Mesenchymal stem cell (in vitro differentiated cells and primary cell): ENCODE measurements around the gene ZNF804B.

Experiments used
- DNase-seq: peaks from one replicate; pipeline ENCODE4 v3.0.0-alpha.2; 2013
- H2AFZ ChIP-seq: one replicate; pipeline ENCODE4 v1.6.1; 2013; ENCODE audit warnings: low read depth, mild to moderate bottlenecking, control low read depth, inconsistent platforms, low read length, moderate library complexity
- H2AK5ac ChIP-seq: 2 replicates; pipeline ENCODE4 v1.6.1; 2013; ENCODE audit warnings: low read length, moderate library complexity, mild to moderate bottlenecking, inconsistent platforms; ENCODE audit not compliant: severe bottlenecking
- H2BK120ac ChIP-seq: one replicate; pipeline ENCODE4 v1.6.1; 2013; ENCODE audit warnings: low read depth, mild to moderate bottlenecking, inconsistent platforms, low read length, moderate library complexity
- H2BK12ac ChIP-seq, 2 experiments: one replicate each; pipeline ENCODE4 v1.6.1; 2013; ENCODE audit warnings: inconsistent platforms in 2 of 2, low read length in 2 of 2, mild to moderate bottlenecking in 2 of 2, moderate library complexity in 2 of 2, control low read depth in 1 of 2
- H2BK15ac ChIP-seq: one replicate; pipeline ENCODE4 v1.6.1; 2013; ENCODE audit warnings: mild to moderate bottlenecking, low read depth, inconsistent platforms; ENCODE audit not compliant: poor library complexity, severe bottlenecking
- H2BK5ac ChIP-seq: 2 replicates; pipeline ENCODE4 v1.6.1; 2013; ENCODE audit warnings: low read depth, mild to moderate bottlenecking, low read length, control low read depth, inconsistent platforms; ENCODE audit not compliant: poor library complexity, severe bottlenecking
- H3K14ac ChIP-seq, 2 experiments: one replicate each; pipeline ENCODE4 v1.6.1; 2013; ENCODE audit warnings: inconsistent platforms in 2 of 2, low read length in 2 of 2, control low read depth in 1 of 2, mild to moderate bottlenecking in 1 of 2, moderate library complexity in 1 of 2
- H3K18ac ChIP-seq, 2 experiments: one replicate each; pipeline ENCODE4 v1.6.1; 2013; ENCODE audit warnings: inconsistent platforms in 2 of 2, low read length in 2 of 2, control low read depth in 1 of 2, low read depth in 1 of 2, mild to moderate bottlenecking in 1 of 2
- H3K23ac ChIP-seq, 2 experiments: one replicate each; pipeline ENCODE4 v1.6.1; 2013; ENCODE audit warnings: inconsistent platforms in 2 of 2, low read length in 2 of 2, mild to moderate bottlenecking in 2 of 2, moderate library complexity in 2 of 2, control low read depth in 1 of 2
- H3K27ac ChIP-seq: 2 replicates; pipeline ENCODE4 v1.5.1; 2013; ENCODE audit warnings: mild to moderate bottlenecking, moderate library complexity, low read length, control low read depth, inconsistent platforms; ENCODE audit not compliant: poor library complexity, severe bottlenecking
- H3K27me3 ChIP-seq, 2 experiments: 2 replicates each; pipeline versions ENCODE4 v1.6.1 to v1.7.0; 2013; ENCODE audit warnings: low read length in 2 of 2, mild to moderate bottlenecking in 2 of 2, moderate library complexity in 2 of 2, control low read depth in 1 of 2, inconsistent platforms in 1 of 2; ENCODE audit not compliant: control insufficient read depth in 1 of 2, insufficient read depth in 1 of 2
- H3K36me3 ChIP-seq, 2 experiments: 2 replicates each; pipeline versions ENCODE4 v1.6.1 to v1.7.0; 2013; ENCODE audit warnings: low read length in 2 of 2, control low read depth in 1 of 2, inconsistent platforms in 1 of 2, low read depth in 1 of 2, mild to moderate bottlenecking in 1 of 2; ENCODE audit not compliant: insufficient read depth in 2 of 2, control insufficient read depth in 1 of 2
- H3K4ac ChIP-seq, 2 experiments: one replicate each; pipeline ENCODE4 v1.6.1; 2013; ENCODE audit warnings: inconsistent platforms in 2 of 2, low read length in 2 of 2, mild to moderate bottlenecking in 2 of 2, moderate library complexity in 2 of 2, control low read depth in 1 of 2, low read depth in 1 of 2
- H3K4me1 ChIP-seq: 2 replicates; pipeline ENCODE4 v1.6.1; 2013; ENCODE audit warnings: low read depth, low read length, control low read depth; ENCODE audit not compliant: control insufficient read depth, insufficient read depth
- H3K4me2 ChIP-seq: 2 replicates; pipeline ENCODE4 v1.6.1; 2013; ENCODE audit warnings: low read length, mild to moderate bottlenecking, inconsistent platforms; ENCODE audit not compliant: poor library complexity, severe bottlenecking
- H3K4me3 ChIP-seq, 2 experiments: 2 replicates each; pipeline versions ENCODE4 v1.5.1 to v1.7.0; 2013; ENCODE audit warnings: low read length in 2 of 2, mild to moderate bottlenecking in 2 of 2, control low read depth in 1 of 2, low read depth in 1 of 2; ENCODE audit not compliant: insufficient read depth in 1 of 2
- H3K79me1 ChIP-seq: replicated peaks from 2 replicates; pipeline ENCODE4 v1.6.1; 2013; ENCODE audit warnings: mild to moderate bottlenecking, control low read depth, low read length, inconsistent platforms; ENCODE audit not compliant: poor library complexity, severe bottlenecking
- H3K9ac ChIP-seq: 2 replicates; pipeline ENCODE4 v1.7.0; 2013; ENCODE audit warnings: mild to moderate bottlenecking, low read length, moderate library complexity
- H3K9me3 ChIP-seq: 2 replicates; pipeline ENCODE4 v1.7.0; 2013; ENCODE audit warnings: mild to moderate bottlenecking, low read length; ENCODE audit not compliant: control insufficient read depth
- H4K8ac ChIP-seq: one replicate; pipeline ENCODE4 v1.6.1; 2013; ENCODE audit warnings: inconsistent platforms, mild to moderate bottlenecking, low read length, moderate library complexity
- H4K91ac ChIP-seq: one replicate; pipeline ENCODE4 v1.6.1; 2013; ENCODE audit warnings: mild to moderate bottlenecking, low read length, inconsistent platforms
- WGBS: methylation state at CpG from one replicate; pipeline ENCODE4 v1.1.7; 2013; ENCODE audit warnings: mixed read lengths; 5-methylcytosine and 5-hydroxymethylcytosine counted together

Gene ZNF804B

DNA sequence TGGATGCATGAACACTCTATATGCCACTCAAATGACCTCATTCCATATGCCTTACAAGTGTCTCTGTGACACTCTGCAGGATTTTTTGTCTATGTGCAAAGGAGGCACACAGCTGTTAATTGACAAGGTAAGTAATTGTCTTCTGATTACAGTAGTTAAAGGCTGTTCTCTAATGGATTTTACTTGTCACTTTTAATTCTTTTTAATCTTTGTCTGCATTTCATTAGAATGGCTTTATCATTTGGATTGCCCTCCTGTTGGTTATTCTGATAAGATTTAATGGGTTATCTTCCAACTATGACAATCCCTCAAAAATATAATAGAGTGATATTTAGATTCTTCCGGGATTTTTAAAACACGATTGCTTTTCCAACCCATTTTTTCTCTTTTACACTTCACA is 326.1 kb downstream of the ZNF804B start:
- no peak overlapping the region for H4K91ac ChIP-seq
- no peaks in the 10 kb centered on the region for H3K36me3 ChIP-seq
- no peak overlapping the region for H2BK15ac ChIP-seq
- no peak overlapping the region for H3K27ac ChIP-seq
- no peaks in the 10 kb centered on the region for H3K27me3 ChIP-seq
- no peak overlapping the region for H3K4me3 ChIP-seq
- no peak overlapping the region for H2BK12ac ChIP-seq
- H2AK5ac ChIP-seq: no peak overlapping the region
- H3K4me1 ChIP-seq: no peaks in the 10 kb centered on the region
- no peak overlapping the region for H3K4ac ChIP-seq
- DNase-seq: no peak
- WGBS: 82% methylated on average over 2 of the region's 2 CpGs
- H3K9me3 ChIP-seq: no peaks in the 10 kb centered on the region
- no peak overlapping the region for H4K8ac ChIP-seq
- H2BK5ac ChIP-seq: no peak overlapping the region
- no peaks in the 10 kb centered on the region for H3K79me1 ChIP-seq
- H3K23ac ChIP-seq: no peak overlapping the region
- no peak overlapping the region for H2BK120ac ChIP-seq
- H3K9ac ChIP-seq: no peak overlapping the region
- no peak overlapping the region for H3K4me2 ChIP-seq
- H2AFZ ChIP-seq: no peak overlapping the region
- no peak overlapping the region for H3K18ac ChIP-seq
- H3K14ac ChIP-seq: no peak overlapping the region

DNA sequence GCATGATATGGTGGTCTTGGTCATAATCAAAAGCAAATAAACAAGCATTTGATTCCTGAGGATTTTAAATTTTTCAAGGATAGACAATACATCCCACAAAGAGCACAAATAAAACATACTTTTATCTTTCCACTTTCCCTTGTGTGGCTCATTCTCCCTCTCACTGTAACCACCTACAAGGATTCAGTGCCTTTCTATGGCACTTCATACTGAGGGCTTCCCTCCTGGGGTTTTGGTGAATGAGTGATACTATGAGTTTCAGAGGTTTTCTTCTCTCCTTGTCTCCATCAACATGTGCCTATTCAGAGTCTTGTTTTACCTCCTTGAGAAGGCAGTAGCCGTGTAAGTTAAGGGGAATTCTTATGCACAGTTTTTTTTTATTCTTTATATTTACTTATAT is 332.1 kb downstream of the ZNF804B start:
- Histone ChIP-seq H3K9ac (no peak overlapping the region), H3K4me1 (no peaks in the 10 kb centered on the region), H4K8ac (no peak overlapping the region), H2BK12ac (no peak overlapping the region), H2BK15ac (no peak overlapping the region), H3K23ac (no peak overlapping the region), H3K18ac (no peak overlapping the region), H3K36me3 (no peaks in the 10 kb centered on the region), H2AK5ac (no peak overlapping the region), H3K9me3 (no peaks in the 10 kb centered on the region), H2BK5ac (no peak overlapping the region), H3K4me3 (no peak overlapping the region), H3K27me3 (no peaks in the 10 kb centered on the region), H3K4me2 (no peak overlapping the region), H3K79me1 (no peaks in the 10 kb centered on the region), H2AFZ (no peak overlapping the region), H3K27ac (no peak overlapping the region), H2BK120ac (no peak overlapping the region), H4K91ac (no peak overlapping the region), H3K4ac (no peak overlapping the region), H3K14ac (no peak overlapping the region)
- DNase-seq: no peak
- no CpG with 5 or more reads among the region's 1 CpG for WGBS

DNA sequence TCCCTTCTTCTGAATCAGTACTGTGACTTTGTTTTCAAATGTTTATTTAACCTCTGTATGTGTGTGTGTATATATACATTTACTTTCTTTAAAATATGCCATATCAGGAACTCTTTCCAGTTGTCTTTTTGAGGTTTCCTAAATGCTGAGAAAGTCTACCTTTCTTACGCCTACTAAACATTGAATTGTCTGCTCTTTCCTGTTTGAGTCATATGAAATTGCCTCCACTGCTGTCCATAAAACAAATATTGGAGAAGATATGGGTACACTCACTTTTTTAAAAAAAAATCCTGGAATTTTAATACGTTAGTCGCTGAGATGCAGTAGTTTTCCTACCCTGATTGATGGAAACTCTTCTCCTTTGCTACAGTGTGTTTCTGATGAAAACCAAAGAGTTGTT is 334.8 kb downstream of the ZNF804B start:
- Histone ChIP-seq H2BK12ac (no peak overlapping the region), H3K23ac (no peak overlapping the region), H3K4me2 (no peak overlapping the region), H3K4me1 (no peaks in the 10 kb centered on the region), H3K9ac (no peak overlapping the region), H2BK5ac (no peak overlapping the region), H3K9me3 (peaks cover 1% of the 10 kb centered on the region), H3K27me3 (no peaks in the 10 kb centered on the region), H3K27ac (no peak overlapping the region), H2AK5ac (no peak overlapping the region), H4K91ac (no peak overlapping the region), H2AFZ (no peak overlapping the region), H3K4ac (no peak overlapping the region), H3K79me1 (no peaks in the 10 kb centered on the region), H2BK15ac (no peak overlapping the region), H4K8ac (no peak overlapping the region), H2BK120ac (no peak overlapping the region), H3K36me3 (no peaks in the 10 kb centered on the region), H3K14ac (no peak overlapping the region), H3K4me3 (no peak overlapping the region), H3K18ac (no peak overlapping the region)
- no peak for DNase-seq
- WGBS: no CpG with 5 or more reads among the region's 3 CpGs

DNA sequence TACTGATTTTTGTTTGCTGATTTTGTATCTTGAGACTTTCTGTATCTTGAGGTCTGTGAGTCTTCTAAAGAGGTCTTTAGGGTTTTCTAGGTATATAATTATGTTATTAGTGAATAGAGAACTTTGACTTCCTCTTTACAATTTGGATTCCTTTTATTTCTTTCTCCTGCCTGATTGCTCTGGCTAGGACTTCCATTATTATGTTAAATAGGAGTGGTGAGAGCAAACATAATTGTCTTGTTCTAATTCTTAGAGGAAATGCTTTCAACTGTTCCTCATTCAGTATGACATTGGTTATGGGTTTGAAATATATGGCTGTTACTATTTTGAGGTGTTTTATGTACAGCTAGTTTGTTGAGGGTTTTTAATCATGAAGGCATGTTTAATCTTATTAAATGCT is 344.1 kb downstream of the ZNF804B start:
- H4K91ac ChIP-seq: no peak overlapping the region
- H2BK120ac ChIP-seq: no peak overlapping the region
- DNase-seq: no peak
- H3K9ac ChIP-seq: no peak overlapping the region
- H3K4me1 ChIP-seq: no peaks in the 10 kb centered on the region
- no peak overlapping the region for H3K27ac ChIP-seq
- H3K36me3 ChIP-seq: no peaks in the 10 kb centered on the region
- H3K4ac ChIP-seq: no peak overlapping the region
- H4K8ac ChIP-seq: no peak overlapping the region
- no peak overlapping the region for H3K4me2 ChIP-seq
- no peak overlapping the region for H3K14ac ChIP-seq
- no peak overlapping the region for H3K4me3 ChIP-seq
- H2BK15ac ChIP-seq: no peak overlapping the region
- H3K79me1 ChIP-seq: no peaks in the 10 kb centered on the region
- H3K23ac ChIP-seq: no peak overlapping the region
- H2AK5ac ChIP-seq: no peak overlapping the region
- H3K9me3 ChIP-seq: peaks cover 9% of the 10 kb centered on the region
- H3K27me3 ChIP-seq: no peaks in the 10 kb centered on the region
- no peak overlapping the region for H2BK12ac ChIP-seq
- no peak overlapping the region for H2AFZ ChIP-seq
- no peak overlapping the region for H3K18ac ChIP-seq
- no peak overlapping the region for H2BK5ac ChIP-seq
